DOHH2 (cell line): Measurements from ENCODE around the gene KIF1A.

Source experiments
- H3F3A ChIP-seq: fragments of 200-600 bp; sonication (generic), shearing (Covaris generic); 2 replicates; pipeline ENCODE4 v1.6.0; 2016; ENCODE audit warnings: antibody characterized with exemption, mild to moderate bottlenecking; ENCODE audit not compliant: control insufficient read depth, insufficient read depth
- H3K27ac ChIP-seq: fragments of 200-600 bp; sonication (generic); 2 replicates; pipeline ENCODE4 v1.5.1; 2014; ENCODE audit warnings: low read depth, mild to moderate bottlenecking, low read length, moderate library complexity
- H3K27me3 ChIP-seq: fragments of 200-600 bp; sonication (generic); 2 replicates; pipeline ENCODE4 v1.6.1; 2014; ENCODE audit warnings: mild to moderate bottlenecking, low read length, mixed read lengths; ENCODE audit not compliant: control insufficient read depth
- H3K36me3 ChIP-seq: fragments of 200-600 bp; sonication (generic); 2 replicates; pipeline ENCODE4 v1.6.1; 2014; ENCODE audit warnings: mild to moderate bottlenecking, low read length, moderate library complexity, mixed read lengths; ENCODE audit not compliant: control insufficient read depth
- H3K4me1 ChIP-seq: fragments of 200-600 bp; sonication (generic); 2 replicates; pipeline ENCODE4 v1.6.1; 2014; ENCODE audit warnings: mild to moderate bottlenecking, low read length, mixed read lengths; ENCODE audit not compliant: control insufficient read depth
- H3K4me2 ChIP-seq: fragments of 200-600 bp; sonication (generic); 2 replicates; pipeline ENCODE4 v1.6.0; 2014; ENCODE audit warnings: mild to moderate bottlenecking, low read length, moderate library complexity
- H3K4me3 ChIP-seq: fragments of 200-600 bp; sonication (generic); 2 replicates; pipeline ENCODE4 v1.5.1; 2014; ENCODE audit warnings: mild to moderate bottlenecking, low read length, mixed read lengths
- H3K79me2 ChIP-seq: fragments of 200-600 bp; sonication (generic); 2 replicates; pipeline ENCODE4 v1.6.1; 2014; ENCODE audit warnings: mild to moderate bottlenecking, low read length, mixed read lengths; ENCODE audit not compliant: control insufficient read depth
- H3K9me2 ChIP-seq: fragments of 200-600 bp; sonication (generic); replicated peaks from 2 replicates; pipeline ENCODE4 v1.6.1; 2014; ENCODE audit warnings: mild to moderate bottlenecking, low read length, mixed read lengths; ENCODE audit not compliant: control insufficient read depth
- H3K9me3 ChIP-seq: fragments of 200-600 bp; sonication (generic); 2 replicates; pipeline ENCODE4 v1.6.1; 2014; ENCODE audit warnings: antibody characterized with exemption, low read length, mixed read lengths; ENCODE audit not compliant: control insufficient read depth, insufficient read depth
- H4K20me1 ChIP-seq: fragments of 200-600 bp; sonication (generic); 2 replicates; pipeline ENCODE4 v1.6.0; 2014; ENCODE audit warnings: low read depth, mild to moderate bottlenecking, antibody characterized with exemption, low read length, moderate library complexity; ENCODE audit not compliant: control insufficient read depth, insufficient read depth
- EZH2phosphoT487 ChIP-seq: fragments of 200-600 bp; sonication (generic); IDR thresholded peaks from 2 replicates; pipeline ENCODE4 v1.6.1; 2017; ENCODE audit warnings: borderline replicate concordance, mild to moderate bottlenecking, antibody characterized with exemption, low read length, moderate library complexity, mixed read lengths
- TF ChIP-seq, protein P1 (sequence below): fragments of 200-600 bp; sonication (generic); IDR thresholded peaks from one replicate; pipeline ENCODE4 v1.5.1; 2014; ENCODE audit warnings: antibody characterized with exemption, mild to moderate bottlenecking, low read depth, low read length; ENCODE audit not compliant: poor library complexity, severe bottlenecking

The KIF1A gene

GRCh38 chr2:240725266-240725665, 94.8 kb downstream of the KIF1A start:
- TF ChIP-seq, protein P1, sequence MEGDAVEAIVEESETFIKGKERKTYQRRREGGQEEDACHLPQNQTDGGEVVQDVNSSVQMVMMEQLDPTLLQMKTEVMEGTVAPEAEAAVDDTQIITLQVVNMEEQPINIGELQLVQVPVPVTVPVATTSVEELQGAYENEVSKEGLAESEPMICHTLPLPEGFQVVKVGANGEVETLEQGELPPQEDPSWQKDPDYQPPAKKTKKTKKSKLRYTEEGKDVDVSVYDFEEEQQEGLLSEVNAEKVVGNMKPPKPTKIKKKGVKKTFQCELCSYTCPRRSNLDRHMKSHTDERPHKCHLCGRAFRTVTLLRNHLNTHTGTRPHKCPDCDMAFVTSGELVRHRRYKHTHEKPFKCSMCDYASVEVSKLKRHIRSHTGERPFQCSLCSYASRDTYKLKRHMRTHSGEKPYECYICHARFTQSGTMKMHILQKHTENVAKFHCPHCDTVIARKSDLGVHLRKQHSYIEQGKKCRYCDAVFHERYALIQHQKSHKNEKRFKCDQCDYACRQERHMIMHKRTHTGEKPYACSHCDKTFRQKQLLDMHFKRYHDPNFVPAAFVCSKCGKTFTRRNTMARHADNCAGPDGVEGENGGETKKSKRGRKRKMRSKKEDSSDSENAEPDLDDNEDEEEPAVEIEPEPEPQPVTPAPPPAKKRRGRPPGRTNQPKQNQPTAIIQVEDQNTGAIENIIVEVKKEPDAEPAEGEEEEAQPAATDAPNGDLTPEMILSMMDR: no peak
- no peak for TF ChIP-seq EZH2phosphoT487
- H3K27ac ChIP-seq: no peak overlapping the region
- no peak overlapping the region for H3K4me3 ChIP-seq
- H3K4me2 ChIP-seq: no peak overlapping the region
- H3K9me3 ChIP-seq: no peaks in the 10 kb centered on the region
- no peaks in the 10 kb centered on the region for H3K27me3 ChIP-seq
- H3K9me2 ChIP-seq: no peaks in the 10 kb centered on the region
- H4K20me1 ChIP-seq: no peaks in the 10 kb centered on the region
- H3K4me1 ChIP-seq: no peaks in the 10 kb centered on the region
- H3K79me2 ChIP-seq: no peaks in the 10 kb centered on the region
- no peaks in the 10 kb centered on the region for H3K36me3 ChIP-seq
- H3F3A ChIP-seq: no peaks in the 10 kb centered on the region

DNA sequence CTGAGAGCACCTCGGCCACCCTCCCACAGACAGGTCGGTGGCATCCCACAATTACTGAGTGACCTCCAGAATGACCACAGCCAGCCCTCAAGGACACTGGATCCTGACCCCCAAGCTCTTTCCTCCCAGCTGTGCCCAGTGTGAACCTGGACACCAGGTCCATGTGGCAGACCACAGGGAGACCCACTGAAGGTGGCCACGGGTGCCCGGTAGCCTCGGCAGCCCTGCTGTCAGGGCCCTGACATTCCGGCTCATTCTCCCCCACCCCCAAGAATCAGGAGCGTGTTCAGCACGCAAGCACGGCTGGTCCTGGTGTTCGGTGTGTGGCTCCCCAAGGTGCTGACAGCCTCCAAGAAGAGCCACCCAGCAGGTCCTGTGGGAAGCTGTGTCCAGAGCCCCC, 95.6 kb downstream of the KIF1A start:
- Histone ChIP-seq H4K20me1 (no peaks in the 10 kb centered on the region), H3K4me2 (no peak overlapping the region), H3K9me3 (no peaks in the 10 kb centered on the region), H3K27ac (no peak overlapping the region), H3K4me3 (no peak overlapping the region), H3F3A (no peaks in the 10 kb centered on the region), H3K27me3 (no peaks in the 10 kb centered on the region), H3K79me2 (no peaks in the 10 kb centered on the region), H3K36me3 (no peaks in the 10 kb centered on the region), H3K9me2 (no peaks in the 10 kb centered on the region), H3K4me1 (no peaks in the 10 kb centered on the region)
- TF ChIP-seq, protein P1: no peak
- TF ChIP-seq EZH2phosphoT487: no peak

DNA sequence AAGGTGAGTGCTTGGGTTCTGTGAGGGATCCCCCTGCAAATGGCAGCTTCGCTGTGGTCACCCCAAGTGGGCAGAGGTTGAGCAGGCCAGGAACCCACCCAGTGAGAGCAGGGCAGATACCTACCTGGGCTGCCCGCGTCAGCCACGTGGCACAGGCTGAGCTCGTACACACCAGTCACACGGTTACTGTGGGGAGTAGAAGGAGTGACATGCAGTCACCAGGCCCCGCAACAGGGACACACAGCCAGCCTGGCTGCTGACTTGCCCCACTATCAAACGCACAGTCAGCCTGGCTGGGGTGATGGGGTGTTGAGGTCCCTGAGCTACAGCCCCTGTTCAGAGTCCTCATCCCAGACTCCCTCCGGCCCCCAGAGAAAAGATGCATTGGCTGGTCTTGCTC, 96.2 kb downstream of the KIF1A start:
- Histone ChIP-seq H3K36me3 (no peaks in the 10 kb centered on the region), H3K27me3 (no peaks in the 10 kb centered on the region), H3K9me2 (no peaks in the 10 kb centered on the region), H3K9me3 (no peaks in the 10 kb centered on the region), H3K79me2 (no peaks in the 10 kb centered on the region), H4K20me1 (no peaks in the 10 kb centered on the region), H3K4me3 (no peak overlapping the region), H3K4me1 (no peaks in the 10 kb centered on the region), H3K4me2 (no peak overlapping the region), H3K27ac (no peak overlapping the region), H3F3A (no peaks in the 10 kb centered on the region)
- TF ChIP-seq, protein P1: no peak
- no peak for TF ChIP-seq EZH2phosphoT487
